ENCODE measurements around the gene PPFIBP2.

DNA sequence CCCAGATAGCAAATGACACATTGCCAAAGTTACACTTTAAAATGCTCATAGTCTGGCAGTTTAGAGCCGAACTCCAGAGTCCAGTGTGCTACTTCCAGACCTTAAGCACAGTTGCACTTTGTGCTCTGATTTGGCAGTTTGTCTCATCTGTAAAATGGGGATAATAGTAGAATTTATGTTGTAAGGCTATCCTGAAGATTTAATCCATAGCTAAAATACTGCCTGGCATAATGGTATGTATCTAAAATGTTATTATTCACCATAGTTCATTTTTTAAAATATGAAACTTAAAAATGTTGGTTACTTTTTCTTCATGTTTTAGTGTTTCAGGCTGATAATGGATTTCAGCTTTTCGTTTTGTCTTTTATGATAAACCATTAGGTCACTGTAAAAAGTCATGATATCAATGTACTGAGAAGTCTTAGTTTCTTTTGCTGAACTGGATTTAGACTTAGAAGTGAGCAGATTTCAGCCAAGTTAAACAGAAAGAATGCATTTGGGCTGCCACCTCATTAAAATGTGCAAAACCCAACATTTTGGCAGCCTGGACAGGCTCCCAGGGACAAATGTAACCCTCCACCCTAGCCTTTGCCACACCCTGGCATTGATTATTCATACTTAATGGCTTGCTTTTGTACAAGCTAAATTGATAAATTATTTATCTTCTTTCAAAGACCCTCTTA lies 27.6 kb upstream of the PPFIBP2 start:
- TF ChIP-seq CTCF (IDR thresholded peaks at IDR 0.05) (no peak), EZH2 (IDR thresholded peaks at IDR 0.05; ENCODE audit: borderline replicate concordance, insufficient read depth, low read depth, low read length, poor library complexity, severe bottlenecking) (no peak)

All from B cell (primary cell).